IMR-90 (cell line): ENCODE data around the gene GPR107. TPM values are rescaled to one million over a fixed set of nuclear protein-coding genes. Genes with fewer than 3 reads are reported as not detected.

ENCODE experiments used
- ATAC-seq: fragments of 200-7000 bp; cut with Tn5 transposase; 2 replicates; pipeline ENCODE4 v1.9.1; 2020; ENCODE audit warnings: low read depth, mild to moderate bottlenecking, moderate library complexity
- BruUV-seq: library from RNA; stranded (reverse); fragments of 400-500 nt; replicated peaks from 2 replicates; lab custom pipeline; 2021; lab: Mats Ljungman, UMichigan
- CTCF ChIA-PET: fragments of 300-600 bp; formaldehyde crosslinking; extraction: SDS; loops from one replicate; lab custom pipeline; 2021; ENCODE audit warnings: antibody characterized with exemption; lab: Yijun Ruan, JAX
- POLR2A ChIA-PET: fragments of 300-600 bp; sonication (Branson Sonifier 250); formaldehyde crosslinking; loops from one replicate; lab custom pipeline; 2022; ENCODE audit warnings: antibody characterized with exemption; ENCODE audit not compliant: unreplicated experiment; lab: Charles Lee
- DNase-seq: peaks from one replicate; pipeline ENCODE4 v3.0.0; 2013
- H2AFZ ChIP-seq: replicated peaks from 2 replicates; pipeline ENCODE3; 2013; ENCODE audit warnings: low read length, mild to moderate bottlenecking; ENCODE audit not compliant: poor library complexity
- H2AK5ac ChIP-seq: 2 replicates; pipeline ENCODE4 v1.6.1; 2013; ENCODE audit warnings: low read depth, low read length, inconsistent platforms
- H2AK9ac ChIP-seq: replicated peaks from 2 replicates; pipeline ENCODE3; 2013; ENCODE audit warnings: mild to moderate bottlenecking, low read depth, low read length, moderate library complexity; ENCODE audit not compliant: poor library complexity
- H2BK120ac ChIP-seq: 2 replicates; pipeline ENCODE4 v1.6.1; 2013; ENCODE audit warnings: low read depth, low read length, inconsistent platforms
- H2BK15ac ChIP-seq: 3 replicates; pipeline ENCODE4 v1.6.1; 2013; ENCODE audit warnings: low read depth, low read length, inconsistent platforms
- H2BK20ac ChIP-seq: 2 replicates; pipeline ENCODE4 v1.6.1; 2013; ENCODE audit warnings: low read depth, mild to moderate bottlenecking, inconsistent platforms, low read length, moderate library complexity
- H2BK5ac ChIP-seq: 2 replicates; pipeline ENCODE4 v1.6.1; 2013; ENCODE audit warnings: mild to moderate bottlenecking, low read depth, low read length, inconsistent platforms; ENCODE audit not compliant: poor library complexity, severe bottlenecking
- H3K14ac ChIP-seq: replicated peaks from 2 replicates; pipeline ENCODE4 v1.6.1; 2013; ENCODE audit warnings: low read depth, low read length, inconsistent platforms
- H3K18ac ChIP-seq: 2 replicates; pipeline ENCODE4 v1.6.1; 2013; ENCODE audit warnings: low read depth, low read length, control low read depth
- H3K23ac ChIP-seq: 2 replicates; pipeline ENCODE4 v1.6.1; 2013; ENCODE audit warnings: low read depth, low read length, inconsistent platforms
- H3K27ac ChIP-seq: 2 replicates; pipeline ENCODE4 v1.5.1; 2013; ENCODE audit warnings: mild to moderate bottlenecking, control low read depth, low read length; ENCODE audit not compliant: insufficient read depth
- H3K27me3 ChIP-seq: 2 replicates; pipeline ENCODE4 v1.6.1; 2013; ENCODE audit warnings: low read length; ENCODE audit not compliant: control insufficient read depth, insufficient read depth
- H3K36me3 ChIP-seq: 2 replicates; pipeline ENCODE4 v1.6.1; 2013; ENCODE audit warnings: low read length, mixed read lengths; ENCODE audit not compliant: control insufficient read depth, insufficient read depth
- H3K4ac ChIP-seq: 2 replicates; pipeline ENCODE4 v1.6.1; 2013; ENCODE audit warnings: low read depth, low read length, inconsistent platforms
- H3K4me1 ChIP-seq: 2 replicates; pipeline ENCODE4 v1.6.1; 2013; ENCODE audit warnings: low read length, mixed read lengths; ENCODE audit not compliant: control insufficient read depth, insufficient read depth
- H3K4me2 ChIP-seq: 2 replicates; pipeline ENCODE4 v1.6.1; 2013; ENCODE audit warnings: low read depth, mild to moderate bottlenecking, control low read depth, low read length, moderate library complexity
- H3K4me3 ChIP-seq: 2 replicates; pipeline ENCODE4 v1.5.1; 2013; ENCODE audit warnings: low read depth, mild to moderate bottlenecking, control low read depth, low read length, moderate library complexity; ENCODE audit not compliant: insufficient read depth
- H3K56ac ChIP-seq: 2 replicates; pipeline ENCODE4 v1.6.1; 2013; ENCODE audit warnings: low read length, inconsistent platforms; ENCODE audit not compliant: insufficient read depth; ENCODE audit errors: extremely low read depth
- H3K79me1 ChIP-seq, 2 experiments: 2 replicates each; pipeline ENCODE4 v1.6.1; 2013; ENCODE audit warnings: low read length in 2 of 2, inconsistent platforms in 1 of 2, low read depth in 1 of 2
- H3K9ac ChIP-seq: 2 replicates; pipeline ENCODE4 v1.6.1; 2013; ENCODE audit warnings: low read depth, low read length, control low read depth
- H3K9me1 ChIP-seq: 2 replicates; pipeline ENCODE4 v1.6.1; 2013; ENCODE audit warnings: low read length, inconsistent platforms; ENCODE audit not compliant: insufficient read depth
- H3K9me3 ChIP-seq: 2 replicates; pipeline ENCODE4 v1.6.1; 2013; ENCODE audit warnings: low read length; ENCODE audit not compliant: control insufficient read depth, insufficient read depth
- H4K20me1 ChIP-seq: 2 replicates; pipeline ENCODE4 v1.6.1; 2013; ENCODE audit warnings: low read length, inconsistent platforms; ENCODE audit not compliant: insufficient read depth
- H4K5ac ChIP-seq: 2 replicates; pipeline ENCODE4 v1.6.1; 2013; ENCODE audit warnings: mild to moderate bottlenecking, low read depth, low read length, control low read depth
- H4K8ac ChIP-seq, 2 experiments: 2 replicates each; pipeline ENCODE4 v1.6.1; 2013; ENCODE audit warnings: low read depth in 2 of 2, low read length in 2 of 2, control low read depth in 1 of 2, inconsistent platforms in 1 of 2
- H4K91ac ChIP-seq: 2 replicates; pipeline ENCODE4 v1.6.1; 2013; ENCODE audit warnings: low read depth, low read length, inconsistent platforms; ENCODE audit not compliant: insufficient read depth
- BHLHE40 ChIP-seq: fragments of 150-350 bp; IDR thresholded peaks from 2 replicates; pipeline ENCODE4 v1.6.1; 2016; ENCODE audit warnings: mild to moderate bottlenecking, low read depth, low read length
- CEBPB ChIP-seq: IDR thresholded peaks from 2 replicates; pipeline ENCODE4 v1.6.1; 2012; ENCODE audit warnings: low read depth, low read length, improper control_type of control experiment
- CHD1 ChIP-seq: IDR thresholded peaks from 2 replicates; pipeline ENCODE4 v1.6.1; 2012; ENCODE audit warnings: low read depth, low read length, improper control_type of control experiment
- FOS ChIP-seq: fragments of 150-350 bp; IDR thresholded peaks from 2 replicates; pipeline ENCODE4 v1.6.1; 2016; ENCODE audit warnings: low read depth, low read length
- MAFK ChIP-seq: IDR thresholded peaks from 2 replicates; pipeline ENCODE4 v1.6.1; 2012; ENCODE audit warnings: low read depth, low read length, improper control_type of control experiment
- MAZ ChIP-seq: IDR thresholded peaks from 2 replicates; pipeline ENCODE4 v1.6.1; 2012; ENCODE audit warnings: low read depth, mild to moderate bottlenecking, low read length, improper control_type of control experiment, moderate library complexity, borderline replicate concordance
- MXI1 ChIP-seq: IDR thresholded peaks from 2 replicates; pipeline ENCODE4 v1.6.1; 2012; ENCODE audit warnings: low read depth, mild to moderate bottlenecking, low read length, moderate library complexity, borderline replicate concordance
- NFE2L2 ChIP-seq: fragments of 150-350 bp; IDR thresholded peaks from 2 replicates; pipeline ENCODE4 v1.6.1; 2016; ENCODE audit warnings: low read depth, mild to moderate bottlenecking, low read length
- POLR2A ChIP-seq: IDR thresholded peaks from 2 replicates; pipeline ENCODE4 v1.6.1; 2012; ENCODE audit warnings: mild to moderate bottlenecking, low read depth, low read length
- RAD21 ChIP-seq: IDR thresholded peaks from 2 replicates; pipeline ENCODE4 v1.6.1; 2012; ENCODE audit warnings: low read length, improper control_type of control experiment
- RCOR1 ChIP-seq: IDR thresholded peaks from 2 replicates; pipeline ENCODE4 v1.6.1; 2012; ENCODE audit warnings: mild to moderate bottlenecking, low read length, improper control_type of control experiment; ENCODE audit not compliant: insufficient replicate concordance
- SMC3 ChIP-seq: fragments of 150-350 bp; IDR thresholded peaks from 2 replicates; pipeline ENCODE4 v1.6.1; 2016; ENCODE audit warnings: low read depth, mild to moderate bottlenecking, antibody characterized with exemption, low read length, moderate library complexity
- WGBS, 2 experiments: methylation state at CpG; one replicate each; pipeline versions ENCODE4 v1.1.5 to v1.1.7; 2013; ENCODE audit warnings: missing lambda C conversion rate in 2 of 2; ENCODE audit not compliant: insufficient read length in 1 of 2; ENCODE audit errors: extremely low coverage in 2 of 2; 5-methylcytosine and 5-hydroxymethylcytosine counted together
- dilution Hi-C: fragments of 300-500 bp; cut with HindIII; formaldehyde crosslinking; loops from one replicate; pipeline ENCODE4 v1.14.3; 2018; ENCODE audit warnings: low sequenced_read_pairs; ENCODE audit not compliant: unreplicated experiment
- in situ Hi-C: fragments of 300-500 bp; cut with MboI; formaldehyde crosslinking; loops from 3 replicates; pipeline ENCODE4 v1.14.3; 2019; ENCODE audit warnings: low sequenced_read_pairs, inconsistent platforms, mixed read lengths
- intact Hi-C: fragments of 100-400 bp; cut with micrococcal nuclease; formaldehyde crosslinking; loops from 2 replicates; pipeline ENCODE4 v1.10.0; 2022
- polyA plus RNA-seq, 3 experiments: library from polyadenylated mRNA; depleted of rRNA; stranded (reverse); fragments of >200 nt; gene quantifications; 2 replicates each; pipeline ENCODE4 v1.2.3, GENCODE V29; 2012; ENCODE audit warnings: low replicate concordance in 1 of 3
- total RNA-seq: library from RNA; depleted of rRNA; stranded (reverse); fragments of >200 nt; gene quantifications from 2 replicates; pipeline ENCODE4 v1.2.3, GENCODE V29; 2012
- TF ChIP-seq, protein P1 (sequence below): conservative IDR thresholded peaks from 2 replicates; pipeline ENCODE4 v1.5.1; 2012; ENCODE audit warnings: mild to moderate bottlenecking, low read depth, low read length, improper control_type of control experiment

The GPR107 gene
- total and polyA plus RNA-seq, 2 of the 4 experiments (the other 2 are of a cell fraction) = 16.7 to 21.6 TPM

GRCh38 chr9:130159057-130159456, 105.4 kb downstream of the GPR107 start:
- Histone ChIP-seq H3K56ac (no peak overlapping the region), H4K8ac (no peak overlapping the region), H3K9ac (no peak overlapping the region), H3K4me2 (no peak overlapping the region), H3K4me1 (no peaks in the 10 kb centered on the region), H2AFZ (no peak overlapping the region), H4K20me1 (no peaks in the 10 kb centered on the region), H3K9me3 (no peaks in the 10 kb centered on the region), H2BK15ac (no peak overlapping the region), H4K5ac (no peak overlapping the region), H3K36me3 (no peaks in the 10 kb centered on the region), H4K91ac (no peak overlapping the region), H2BK120ac (no peak overlapping the region), H2AK5ac (no peak overlapping the region), H2BK5ac (no peak overlapping the region), H3K14ac (no peak overlapping the region), H3K18ac (no peak overlapping the region), H3K27me3 (no peaks in the 10 kb centered on the region; the same call in 1 of the 2 replicates), H3K9me1 (no peaks in the 10 kb centered on the region), H3K4ac (no peak overlapping the region), H2BK20ac (no peak overlapping the region), H3K4me3 (no peak overlapping the region), H3K27ac (no peak overlapping the region), H2AK9ac (no peak overlapping the region), H3K79me1 (no peaks in the 10 kb centered on the region), H3K23ac (no peak overlapping the region)
- intact Hi-C loops = no loop called here
- no TSS peak for BruUV-seq
- ChIA-PET POLR2A (no interaction called here), CTCF (no interaction called here)
- dilution Hi-C loops = no loop called here
- ATAC-seq (no peak), DNase-seq (no peak)
- TF ChIP-seq SMC3 = no peak
- TF ChIP-seq CEBPB = no peak
- TF ChIP-seq MAFK = no peak
- TF ChIP-seq, protein P1, sequence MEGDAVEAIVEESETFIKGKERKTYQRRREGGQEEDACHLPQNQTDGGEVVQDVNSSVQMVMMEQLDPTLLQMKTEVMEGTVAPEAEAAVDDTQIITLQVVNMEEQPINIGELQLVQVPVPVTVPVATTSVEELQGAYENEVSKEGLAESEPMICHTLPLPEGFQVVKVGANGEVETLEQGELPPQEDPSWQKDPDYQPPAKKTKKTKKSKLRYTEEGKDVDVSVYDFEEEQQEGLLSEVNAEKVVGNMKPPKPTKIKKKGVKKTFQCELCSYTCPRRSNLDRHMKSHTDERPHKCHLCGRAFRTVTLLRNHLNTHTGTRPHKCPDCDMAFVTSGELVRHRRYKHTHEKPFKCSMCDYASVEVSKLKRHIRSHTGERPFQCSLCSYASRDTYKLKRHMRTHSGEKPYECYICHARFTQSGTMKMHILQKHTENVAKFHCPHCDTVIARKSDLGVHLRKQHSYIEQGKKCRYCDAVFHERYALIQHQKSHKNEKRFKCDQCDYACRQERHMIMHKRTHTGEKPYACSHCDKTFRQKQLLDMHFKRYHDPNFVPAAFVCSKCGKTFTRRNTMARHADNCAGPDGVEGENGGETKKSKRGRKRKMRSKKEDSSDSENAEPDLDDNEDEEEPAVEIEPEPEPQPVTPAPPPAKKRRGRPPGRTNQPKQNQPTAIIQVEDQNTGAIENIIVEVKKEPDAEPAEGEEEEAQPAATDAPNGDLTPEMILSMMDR = no peak
- TF ChIP-seq CHD1 = no peak
- TF ChIP-seq BHLHE40 = no peak
- no peak for TF ChIP-seq RCOR1
- no peak for TF ChIP-seq FOS
- TF ChIP-seq MXI1 = no peak
- no peak for TF ChIP-seq RAD21
- no peak for TF ChIP-seq MAZ
- TF ChIP-seq NFE2L2 = no peak
- TF ChIP-seq POLR2A = no peak
- WGBS, 2 experiments = 0% methylated on average over 1 of the region's 8 CpGs; no CpG with 5 or more reads in 1 of the 2 experiments
- in situ Hi-C loops = no loop called here
